H1 (cell line): ENCODE measurements around the gene MTR.

Experiments
- CTCF ChIP-seq, 3 experiments: IDR thresholded peaks; 1 replicate in 2 of 3; 2 replicates in 1 of 3; pipeline versions ENCODE4 v1.5.1 to v1.6.1; 2011; ENCODE audit warnings: low read length in 3 of 3, mild to moderate bottlenecking in 3 of 3, inconsistent platforms in 2 of 3, low read depth in 1 of 3, moderate library complexity in 1 of 3; ENCODE audit not compliant: insufficient read depth in 1 of 3; ENCODE audit errors: control extremely low read depth in 1 of 3
- EZH2 ChIP-seq: fragments of 200-600 bp; sonication (generic); IDR thresholded peaks from 2 replicates; pipeline ENCODE4 v1.7.1; 2012; ENCODE audit warnings: low read depth, mild to moderate bottlenecking, moderate library complexity, low read length, inconsistent platforms; ENCODE audit not compliant: severe bottlenecking
- KDM1A ChIP-seq: fragments of 200-600, 300-600 bp; sonication (generic); IDR thresholded peaks from 2 replicates; pipeline ENCODE4 v1.7.1; 2016; ENCODE audit warnings: mild to moderate bottlenecking, low read length, borderline replicate concordance
- KDM5A ChIP-seq: fragments of 200-600 bp; IDR thresholded peaks from 2 replicates; pipeline ENCODE4 v1.7.1; 2012; ENCODE audit warnings: mild to moderate bottlenecking, low read length, inconsistent platforms, mixed read lengths
- POLR2A ChIP-seq, 2 experiments: IDR thresholded peaks; 1 replicate in 1 of 2; 2 replicates in 1 of 2; pipeline ENCODE4 v1.6.1; 2011; ENCODE audit warnings: low read depth in 2 of 2, low read length in 2 of 2, mild to moderate bottlenecking in 2 of 2; ENCODE audit errors: control extremely low read depth in 1 of 2
- RAD21 ChIP-seq, 2 experiments: IDR thresholded peaks in 1 of 2; conservative IDR thresholded peaks in 1 of 2; 2 replicates each; pipeline ENCODE4 v1.6.1; 2011; ENCODE audit warnings: low read depth in 2 of 2, low read length in 2 of 2, improper control_type of control experiment in 1 of 2, inconsistent platforms in 1 of 2, mild to moderate bottlenecking in 1 of 2, moderate library complexity in 1 of 2
- SIN3A ChIP-seq, 2 experiments: IDR thresholded peaks in 1 of 2; conservative IDR thresholded peaks in 1 of 2; 2 replicates each; pipeline ENCODE4 v1.6.1; 2011 to 2012; ENCODE audit warnings: low read length in 2 of 2, improper control_type of control experiment in 1 of 2, low read depth in 1 of 2, mild to moderate bottlenecking in 1 of 2
- SRF ChIP-seq: IDR thresholded peaks from 2 replicates; pipeline ENCODE4 v1.6.1; 2011; ENCODE audit warnings: mild to moderate bottlenecking, low read depth, low read length, moderate library complexity
- TAF1 ChIP-seq: IDR thresholded peaks from 2 replicates; pipeline ENCODE4 v1.6.1; 2011; ENCODE audit warnings: mild to moderate bottlenecking, low read depth, low read length

GRCh38 chr1:236806634-236807033, 11.5 kb downstream of the MTR start:
- TF ChIP-seq KDM5A (no peak), CTCF (IDR thresholded peaks at IDR 0.05; ENCODE audit: control extremely low read depth in 1 of 3, insufficient read depth in 1 of 3, low read depth in 1 of 3, low read length in 3 of 3) (no peak), KDM1A (no peak), SRF (no peak), POLR2A (IDR thresholded peaks at IDR 0.05; ENCODE audit: control extremely low read depth in 1 of 2, low read depth in 2 of 2, low read length in 2 of 2) (no peak), TAF1 (no peak), RAD21 (IDR thresholded peaks at IDR 0.05 in 1 of 2, conservative IDR thresholded peaks at IDR 0.05 in 1 of 2; ENCODE audit: low read depth in 2 of 2, low read length in 2 of 2) (no peak), SIN3A (conservative IDR thresholded peaks at IDR 0.05 in 1 of 2, IDR thresholded peaks at IDR 0.05 in 1 of 2; ENCODE audit: low read depth in 1 of 2, low read length in 2 of 2) (no peak), EZH2 (no peak)
